HepG2 (cell line): Measurements from ENCODE around the gene ZNF511. TPM values are rescaled to one million over a fixed set of nuclear protein-coding genes. Genes with fewer than 3 reads are reported as not detected.

Experiments used
- MBD4 ChIP-seq: IDR thresholded peaks from 2 replicates; pipeline ENCODE4 v1.6.1; 2012; ENCODE audit warnings: low read length, inconsistent platforms, borderline replicate concordance
- NR1H2 ChIP-seq: sonication (generic); formaldehyde crosslinking; IDR thresholded peaks from 2 replicates; pipeline ENCODE4 v1.8.1; 2022; ENCODE audit warnings: low read depth, missing genetic modification reagents, borderline replicate concordance
- RELA ChIP-seq: sonication (generic); formaldehyde crosslinking; IDR thresholded peaks from 2 replicates; pipeline ENCODE4 v1.4.0; 2020; ENCODE audit warnings: missing genetic modification reagents
- TBP ChIP-seq: sonication (generic); formaldehyde crosslinking; IDR thresholded peaks from 2 replicates; pipeline ENCODE4 v1.5.0; 2020; ENCODE audit warnings: missing genetic modification reagents
- TCF12 ChIP-seq, 2 experiments: fragments of 450-650 bp in 1 of 2; sonication (generic) in 1 of 2; formaldehyde crosslinking in 1 of 2; IDR thresholded peaks; 2 replicates each; pipeline versions ENCODE4 v1.6.1 to v1.8.0; 2017 to 2022; ENCODE audit warnings: antibody characterized with exemption in 1 of 2, mild to moderate bottlenecking in 1 of 2, missing genetic modification reagents in 1 of 2, moderate library complexity in 1 of 2
- ZNF275 ChIP-seq: sonication (generic); formaldehyde crosslinking; IDR thresholded peaks from 2 replicates; pipeline ENCODE4 v1.8.0; 2022; ENCODE audit warnings: missing genetic modification reagents, mild to moderate bottlenecking, inconsistent platforms, borderline replicate concordance
- ZNF296 ChIP-seq: sonication (generic); formaldehyde crosslinking; conservative IDR thresholded peaks from 2 replicates; pipeline ENCODE4 v1.5.0; 2020; ENCODE audit warnings: mild to moderate bottlenecking, missing genetic modification reagents
- ZNF333 ChIP-seq: sonication (generic); formaldehyde crosslinking; IDR thresholded peaks from 2 replicates; pipeline ENCODE4 v1.4.0; 2020; ENCODE audit warnings: mild to moderate bottlenecking, missing genetic modification reagents, borderline replicate concordance
- ZNF362 ChIP-seq: sonication (generic); formaldehyde crosslinking; IDR thresholded peaks from 2 replicates; pipeline ENCODE4 v1.4.0; 2020; ENCODE audit warnings: missing genetic modification reagents, mild to moderate bottlenecking, borderline replicate concordance
- polyA plus RNA-seq, 8 experiments: library from polyadenylated mRNA; depleted of rRNA in 3 of 8; stranded (reverse) in 7 of 8; unstranded in 1 of 8; fragments of >200 nt; fragmentation: Illumina TruSeq in 4 of 8; extraction: Trizol in 4 of 8; gene quantifications; 2 replicates each; pipeline versions ENCODE4 v1.2.1 to v1.2.3, GENCODE V29; 2011 to 2016; ENCODE audit warnings: low read depth in 4 of 8, missing spikeins in 1 of 8, mixed read lengths in 1 of 8; ENCODE audit not compliant: insufficient read depth in 1 of 8
- total RNA-seq, 5 experiments: library from RNA; depleted of rRNA; stranded (reverse); fragments of >200 nt; fragmentation: Illumina TruSeq; extraction: Trizol; gene quantifications; 2 replicates each; pipeline ENCODE4 v1.2.3, GENCODE V29; 2016; ENCODE audit warnings: low read depth in 1 of 5
- TF ChIP-seq, protein P1 (sequence below): sonication (generic); formaldehyde crosslinking; conservative IDR thresholded peaks from 2 replicates; pipeline ENCODE4 v1.5.0; 2020; ENCODE audit warnings: missing genetic modification reagents
- TF ChIP-seq, protein P2 (sequence below): fragments of 450-650 bp; IDR thresholded peaks from 2 replicates; pipeline ENCODE4 v1.6.1; 2016
- TF ChIP-seq, protein P3 (sequence below): sonication (generic); formaldehyde crosslinking; IDR thresholded peaks from 2 replicates; pipeline ENCODE4 v1.8.0; 2022; ENCODE audit warnings: mild to moderate bottlenecking, missing genetic modification reagents
- TF ChIP-seq, protein P4 (sequence below): sonication (generic); formaldehyde crosslinking; IDR thresholded peaks from 2 replicates; pipeline ENCODE4 v1.5.0; 2020; ENCODE audit warnings: mild to moderate bottlenecking, missing genetic modification reagents, borderline replicate concordance

ZNF511 gene
- total and polyA plus RNA-seq, 2 of the 13 experiments (the other 11 are each of a cell fraction or from before 2014, with no cell fraction given): 35.6 to 66.4 TPM

DNA sequence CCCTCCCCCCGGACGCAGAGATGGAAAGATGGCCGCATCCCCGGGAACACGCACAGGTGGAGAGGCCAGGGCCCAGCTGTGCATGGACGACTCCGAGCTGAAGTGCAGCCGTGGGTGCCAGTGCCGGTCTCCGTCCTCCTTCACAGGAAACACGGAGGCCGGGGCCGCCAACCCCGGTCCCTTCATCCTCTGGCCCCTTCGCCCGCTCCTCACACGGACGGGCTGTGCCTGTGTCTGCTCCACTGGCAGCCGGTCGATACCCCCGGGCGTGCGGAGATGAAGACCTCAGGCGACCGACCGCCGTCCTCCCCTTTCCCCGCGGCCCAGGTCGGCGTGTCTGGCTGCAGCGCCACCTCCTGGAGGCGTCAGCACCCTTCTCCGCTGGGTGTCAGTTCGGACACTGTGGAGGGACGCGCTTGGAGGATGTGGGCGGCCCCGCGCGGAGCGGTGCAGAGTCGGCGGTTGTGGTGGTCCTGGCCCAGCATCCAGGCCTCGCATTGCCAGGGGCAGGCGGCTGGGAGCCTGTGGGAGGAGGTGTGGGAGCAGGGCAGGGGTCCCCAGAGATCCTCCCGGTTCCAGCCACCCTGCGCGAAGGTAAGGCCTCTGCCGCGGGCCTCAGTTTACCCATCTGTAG is 9.9 kb downstream of the ZNF511 start (continued):
- TF ChIP-seq, protein P1, sequence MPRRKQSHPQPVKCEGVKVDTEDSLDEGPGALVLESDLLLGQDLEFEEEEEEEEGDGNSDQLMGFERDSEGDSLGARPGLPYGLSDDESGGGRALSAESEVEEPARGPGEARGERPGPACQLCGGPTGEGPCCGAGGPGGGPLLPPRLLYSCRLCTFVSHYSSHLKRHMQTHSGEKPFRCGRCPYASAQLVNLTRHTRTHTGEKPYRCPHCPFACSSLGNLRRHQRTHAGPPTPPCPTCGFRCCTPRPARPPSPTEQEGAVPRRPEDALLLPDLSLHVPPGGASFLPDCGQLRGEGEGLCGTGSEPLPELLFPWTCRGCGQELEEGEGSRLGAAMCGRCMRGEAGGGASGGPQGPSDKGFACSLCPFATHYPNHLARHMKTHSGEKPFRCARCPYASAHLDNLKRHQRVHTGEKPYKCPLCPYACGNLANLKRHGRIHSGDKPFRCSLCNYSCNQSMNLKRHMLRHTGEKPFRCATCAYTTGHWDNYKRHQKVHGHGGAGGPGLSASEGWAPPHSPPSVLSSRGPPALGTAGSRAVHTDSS (CRISPR knock-in tag): no peak
- TF ChIP-seq MBD4 (no peak), ZNF275 (CRISPR knock-in tag) (no peak), ZNF333 (CRISPR knock-in tag) (no peak), RELA (CRISPR knock-in tag) (no peak), NR1H2 (CRISPR knock-in tag) (no peak), ZNF296 (CRISPR knock-in tag) (no peak), ZNF362 (CRISPR knock-in tag) (no peak), TCF12 (IDR thresholded peaks at IDR 0.05) (no peak), TCF12 (CRISPR knock-in tag; IDR thresholded peaks at IDR 0.05) (no peak), TBP (CRISPR knock-in tag) (no peak)
- TF ChIP-seq, protein P2, sequence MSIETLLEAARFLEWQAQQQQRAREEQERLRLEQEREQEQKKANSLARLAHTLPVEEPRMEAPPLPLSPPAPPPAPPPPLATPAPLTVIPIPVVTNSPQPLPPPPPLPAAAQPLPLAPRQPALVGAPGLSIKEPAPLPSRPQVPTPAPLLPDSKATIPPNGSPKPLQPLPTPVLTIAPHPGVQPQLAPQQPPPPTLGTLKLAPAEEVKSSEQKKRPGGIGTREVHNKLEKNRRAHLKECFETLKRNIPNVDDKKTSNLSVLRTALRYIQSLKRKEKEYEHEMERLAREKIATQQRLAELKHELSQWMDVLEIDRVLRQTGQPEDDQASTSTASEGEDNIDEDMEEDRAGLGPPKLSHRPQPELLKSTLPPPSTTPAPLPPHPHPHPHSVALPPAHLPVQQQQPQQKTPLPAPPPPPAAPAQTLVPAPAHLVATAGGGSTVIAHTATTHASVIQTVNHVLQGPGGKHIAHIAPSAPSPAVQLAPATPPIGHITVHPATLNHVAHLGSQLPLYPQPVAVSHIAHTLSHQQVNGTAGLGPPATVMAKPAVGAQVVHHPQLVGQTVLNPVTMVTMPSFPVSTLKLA: no peak
- TF ChIP-seq, protein P3, sequence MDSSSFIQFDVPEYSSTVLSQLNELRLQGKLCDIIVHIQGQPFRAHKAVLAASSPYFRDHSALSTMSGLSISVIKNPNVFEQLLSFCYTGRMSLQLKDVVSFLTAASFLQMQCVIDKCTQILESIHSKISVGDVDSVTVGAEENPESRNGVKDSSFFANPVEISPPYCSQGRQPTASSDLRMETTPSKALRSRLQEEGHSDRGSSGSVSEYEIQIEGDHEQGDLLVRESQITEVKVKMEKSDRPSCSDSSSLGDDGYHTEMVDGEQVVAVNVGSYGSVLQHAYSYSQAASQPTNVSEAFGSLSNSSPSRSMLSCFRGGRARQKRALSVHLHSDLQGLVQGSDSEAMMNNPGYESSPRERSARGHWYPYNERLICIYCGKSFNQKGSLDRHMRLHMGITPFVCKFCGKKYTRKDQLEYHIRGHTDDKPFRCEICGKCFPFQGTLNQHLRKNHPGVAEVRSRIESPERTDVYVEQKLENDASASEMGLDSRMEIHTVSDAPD (CRISPR knock-in tag): no peak
- TF ChIP-seq, protein P4, sequence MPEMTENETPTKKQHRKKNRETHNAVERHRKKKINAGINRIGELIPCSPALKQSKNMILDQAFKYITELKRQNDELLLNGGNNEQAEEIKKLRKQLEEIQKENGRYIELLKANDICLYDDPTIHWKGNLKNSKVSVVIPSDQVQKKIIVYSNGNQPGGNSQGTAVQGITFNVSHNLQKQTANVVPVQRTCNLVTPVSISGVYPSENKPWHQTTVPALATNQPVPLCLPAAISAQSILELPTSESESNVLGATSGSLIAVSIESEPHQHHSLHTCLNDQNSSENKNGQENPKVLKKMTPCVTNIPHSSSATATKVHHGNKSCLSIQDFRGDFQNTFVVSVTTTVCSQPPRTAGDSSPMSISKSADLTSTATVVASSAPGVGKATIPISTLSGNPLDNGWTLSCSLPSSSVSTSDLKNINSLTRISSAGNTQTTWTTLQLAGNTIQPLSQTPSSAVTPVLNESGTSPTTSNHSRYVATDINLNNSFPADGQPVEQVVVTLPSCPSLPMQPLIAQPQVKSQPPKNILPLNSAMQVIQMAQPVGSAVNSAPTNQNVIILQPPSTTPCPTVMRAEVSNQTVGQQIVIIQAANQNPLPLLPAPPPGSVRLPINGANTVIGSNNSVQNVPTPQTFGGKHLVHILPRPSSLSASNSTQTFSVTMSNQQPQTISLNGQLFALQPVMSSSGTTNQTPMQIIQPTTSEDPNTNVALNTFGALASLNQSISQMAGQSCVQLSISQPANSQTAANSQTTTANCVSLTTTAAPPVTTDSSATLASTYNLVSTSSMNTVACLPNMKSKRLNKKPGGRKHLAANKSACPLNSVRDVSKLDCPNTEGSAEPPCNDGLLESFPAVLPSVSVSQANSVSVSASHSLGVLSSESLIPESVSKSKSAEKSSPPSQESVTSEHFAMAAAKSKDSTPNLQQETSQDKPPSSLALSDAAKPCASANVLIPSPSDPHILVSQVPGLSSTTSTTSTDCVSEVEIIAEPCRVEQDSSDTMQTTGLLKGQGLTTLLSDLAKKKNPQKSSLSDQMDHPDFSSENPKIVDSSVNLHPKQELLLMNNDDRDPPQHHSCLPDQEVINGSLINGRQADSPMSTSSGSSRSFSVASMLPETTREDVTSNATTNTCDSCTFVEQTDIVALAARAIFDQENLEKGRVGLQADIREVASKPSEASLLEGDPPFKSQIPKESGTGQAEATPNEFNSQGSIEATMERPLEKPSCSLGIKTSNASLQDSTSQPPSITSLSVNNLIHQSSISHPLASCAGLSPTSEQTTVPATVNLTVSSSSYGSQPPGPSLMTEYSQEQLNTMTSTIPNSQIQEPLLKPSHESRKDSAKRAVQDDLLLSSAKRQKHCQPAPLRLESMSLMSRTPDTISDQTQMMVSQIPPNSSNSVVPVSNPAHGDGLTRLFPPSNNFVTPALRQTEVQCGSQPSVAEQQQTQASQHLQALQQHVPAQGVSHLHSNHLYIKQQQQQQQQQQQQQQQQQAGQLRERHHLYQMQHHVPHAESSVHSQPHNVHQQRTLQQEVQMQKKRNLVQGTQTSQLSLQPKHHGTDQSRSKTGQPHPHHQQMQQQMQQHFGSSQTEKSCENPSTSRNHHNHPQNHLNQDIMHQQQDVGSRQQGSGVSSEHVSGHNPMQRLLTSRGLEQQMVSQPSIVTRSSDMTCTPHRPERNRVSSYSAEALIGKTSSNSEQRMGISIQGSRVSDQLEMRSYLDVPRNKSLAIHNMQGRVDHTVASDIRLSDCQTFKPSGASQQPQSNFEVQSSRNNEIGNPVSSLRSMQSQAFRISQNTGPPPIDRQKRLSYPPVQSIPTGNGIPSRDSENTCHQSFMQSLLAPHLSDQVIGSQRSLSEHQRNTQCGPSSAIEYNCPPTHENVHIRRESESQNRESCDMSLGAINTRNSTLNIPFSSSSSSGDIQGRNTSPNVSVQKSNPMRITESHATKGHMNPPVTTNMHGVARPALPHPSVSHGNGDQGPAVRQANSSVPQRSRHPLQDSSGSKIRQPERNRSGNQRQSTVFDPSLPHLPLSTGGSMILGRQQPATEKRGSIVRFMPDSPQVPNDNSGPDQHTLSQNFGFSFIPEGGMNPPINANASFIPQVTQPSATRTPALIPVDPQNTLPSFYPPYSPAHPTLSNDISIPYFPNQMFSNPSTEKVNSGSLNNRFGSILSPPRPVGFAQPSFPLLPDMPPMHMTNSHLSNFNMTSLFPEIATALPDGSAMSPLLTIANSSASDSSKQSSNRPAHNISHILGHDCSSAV (CRISPR knock-in tag): no peak
